ENCODE data around the gene HSPA1A. TPM values are rescaled to one million over a fixed set of nuclear protein-coding genes. Genes with fewer than 3 reads are reported as not detected.
A peak's percentile ranks its signal among the peaks of the same experiment; 100 is the strongest.
"Not testable (repeated sequence)": the region's sequence is repeated elsewhere in the genome, so short reads cannot be mapped to it uniquely, and the experiment has no call there.

The HSPA1A gene
- polyA plus RNA-seq, 1 experiment: 98.6 TPM

DNA sequence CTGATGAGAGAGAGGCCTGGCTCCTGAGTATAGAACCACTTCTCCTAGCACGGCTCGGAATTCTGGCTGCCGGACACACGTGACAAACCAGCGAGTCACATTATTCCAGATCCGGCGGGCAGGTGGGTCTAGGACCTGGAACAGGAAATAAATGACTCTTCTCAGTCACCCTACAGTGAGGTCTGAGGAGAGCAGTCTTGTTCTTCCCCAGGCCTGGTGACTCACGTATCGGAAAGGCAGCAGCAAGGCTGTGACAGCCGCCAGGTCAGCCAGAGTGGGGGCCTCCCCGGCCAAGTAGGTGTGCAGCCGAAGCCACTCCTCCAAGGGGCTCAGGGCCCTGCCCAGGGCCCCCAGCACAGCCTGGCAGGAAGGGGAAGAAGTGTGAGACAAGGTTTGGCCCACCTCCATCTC is 22.6 kb upstream of the HSPA1A start:
- DNase-seq (ENCODE audit: low read depth): no peak
- Histone ChIP-seq H3K36me3 (ENCODE audit: control insufficient read depth, insufficient read depth, low read length) (peaks cover 4% of the 10 kb centered on the region; the same call in 1 of the 2 replicates), H3K4me3 (ENCODE audit: low read depth, low read length) (no peak overlapping the region), H3K27me3 (ENCODE audit: control insufficient read depth, insufficient read depth, low read length) (no peaks in the 10 kb centered on the region)
- TF ChIP-seq, protein P1, sequence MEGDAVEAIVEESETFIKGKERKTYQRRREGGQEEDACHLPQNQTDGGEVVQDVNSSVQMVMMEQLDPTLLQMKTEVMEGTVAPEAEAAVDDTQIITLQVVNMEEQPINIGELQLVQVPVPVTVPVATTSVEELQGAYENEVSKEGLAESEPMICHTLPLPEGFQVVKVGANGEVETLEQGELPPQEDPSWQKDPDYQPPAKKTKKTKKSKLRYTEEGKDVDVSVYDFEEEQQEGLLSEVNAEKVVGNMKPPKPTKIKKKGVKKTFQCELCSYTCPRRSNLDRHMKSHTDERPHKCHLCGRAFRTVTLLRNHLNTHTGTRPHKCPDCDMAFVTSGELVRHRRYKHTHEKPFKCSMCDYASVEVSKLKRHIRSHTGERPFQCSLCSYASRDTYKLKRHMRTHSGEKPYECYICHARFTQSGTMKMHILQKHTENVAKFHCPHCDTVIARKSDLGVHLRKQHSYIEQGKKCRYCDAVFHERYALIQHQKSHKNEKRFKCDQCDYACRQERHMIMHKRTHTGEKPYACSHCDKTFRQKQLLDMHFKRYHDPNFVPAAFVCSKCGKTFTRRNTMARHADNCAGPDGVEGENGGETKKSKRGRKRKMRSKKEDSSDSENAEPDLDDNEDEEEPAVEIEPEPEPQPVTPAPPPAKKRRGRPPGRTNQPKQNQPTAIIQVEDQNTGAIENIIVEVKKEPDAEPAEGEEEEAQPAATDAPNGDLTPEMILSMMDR (IDR thresholded peaks at IDR 0.05; ENCODE audit: insufficient read depth, low read depth, low read length): no peak
- POLR2A ChIA-PET: no interaction called here
- CTCF ChIA-PET: interaction anchor here (0.7 to 3.2 kb wide), 2 partner anchors 15 to 20 kb away, joined by 3 to 22 read pairs; partner anchors contain the start of gene VWA7

DNA sequence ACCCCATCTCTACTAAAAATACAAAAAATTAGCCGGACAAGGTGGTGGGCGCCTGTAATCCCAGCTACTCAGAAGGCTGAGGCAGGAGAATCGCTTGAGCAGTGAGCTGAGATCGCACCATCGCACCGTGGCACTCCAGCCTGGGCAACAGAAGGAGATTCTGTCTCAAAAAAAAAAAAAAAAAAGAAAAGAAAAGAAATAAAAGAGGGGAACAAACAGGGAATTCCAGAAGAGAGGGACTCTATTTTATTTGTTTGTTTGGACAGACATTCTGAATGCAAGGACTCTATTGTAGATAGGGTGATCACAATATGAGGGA is 21.5 kb upstream of the HSPA1A start:
- CTCF ChIA-PET; H3K36me3 ChIP-seq (ENCODE audit: control insufficient read depth, insufficient read depth, low read length); DNase-seq (ENCODE audit: low read depth); H3K27me3 ChIP-seq (ENCODE audit: control insufficient read depth, insufficient read depth, low read length); POLR2A ChIA-PET: not testable (repeated sequence)
- 0 out of 2 replicates have a peak overlapping the region, but pooled peaks have one; percentile 2 for H3K4me3 ChIP-seq (ENCODE audit: low read depth, low read length)

DNA sequence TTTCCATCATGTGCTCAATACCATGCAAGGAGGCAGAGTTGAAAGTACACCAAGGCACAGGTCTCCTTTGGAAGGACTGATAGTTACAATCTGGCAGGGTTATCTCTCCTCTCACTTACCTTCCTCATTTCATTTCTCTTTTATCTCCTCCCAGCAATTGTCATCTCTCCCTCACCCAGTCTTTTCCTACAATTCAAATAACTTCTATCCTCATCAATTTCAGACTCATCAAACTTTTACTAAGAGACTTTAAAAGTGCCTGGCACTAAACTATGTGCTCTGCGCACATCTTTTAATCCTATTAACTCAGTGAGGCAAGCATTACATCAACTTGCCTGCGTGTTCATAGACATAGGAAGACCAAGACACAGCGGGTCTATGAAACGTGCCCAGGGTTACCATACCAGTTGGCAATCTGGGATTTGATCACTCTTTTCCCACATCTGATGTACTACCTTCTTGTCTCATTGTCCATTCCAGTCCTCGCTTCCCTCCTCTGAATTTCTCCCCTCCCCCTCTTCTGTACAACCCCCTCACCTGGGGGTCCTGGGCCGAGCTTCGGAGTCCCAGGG is 21.0 kb upstream of the HSPA1A start:
- Histone ChIP-seq H3K36me3 (ENCODE audit: control insufficient read depth, insufficient read depth, low read length) (peaks cover 4% of the 10 kb centered on the region; the same call in 1 of the 2 replicates), H3K4me3 (ENCODE audit: low read depth, low read length) (peak overlapping the region; percentile 95), H3K27me3 (ENCODE audit: control insufficient read depth, insufficient read depth, low read length) (no peaks in the 10 kb centered on the region)
- POLR2A ChIA-PET: no interaction called here
- DNase-seq (ENCODE audit: low read depth): no peak
- TF ChIP-seq, protein P1 (IDR thresholded peaks at IDR 0.05; ENCODE audit: insufficient read depth, low read depth, low read length): no peak
- CTCF ChIA-PET: interaction anchor here (0.8 to 1.8 kb wide), 7 partner anchors 8 to 65 kb away, joined by 3 to 8 read pairs (median 5); partner anchors contain the start of genes DDAH2, HSPA1A and HSPA1L

DNA sequence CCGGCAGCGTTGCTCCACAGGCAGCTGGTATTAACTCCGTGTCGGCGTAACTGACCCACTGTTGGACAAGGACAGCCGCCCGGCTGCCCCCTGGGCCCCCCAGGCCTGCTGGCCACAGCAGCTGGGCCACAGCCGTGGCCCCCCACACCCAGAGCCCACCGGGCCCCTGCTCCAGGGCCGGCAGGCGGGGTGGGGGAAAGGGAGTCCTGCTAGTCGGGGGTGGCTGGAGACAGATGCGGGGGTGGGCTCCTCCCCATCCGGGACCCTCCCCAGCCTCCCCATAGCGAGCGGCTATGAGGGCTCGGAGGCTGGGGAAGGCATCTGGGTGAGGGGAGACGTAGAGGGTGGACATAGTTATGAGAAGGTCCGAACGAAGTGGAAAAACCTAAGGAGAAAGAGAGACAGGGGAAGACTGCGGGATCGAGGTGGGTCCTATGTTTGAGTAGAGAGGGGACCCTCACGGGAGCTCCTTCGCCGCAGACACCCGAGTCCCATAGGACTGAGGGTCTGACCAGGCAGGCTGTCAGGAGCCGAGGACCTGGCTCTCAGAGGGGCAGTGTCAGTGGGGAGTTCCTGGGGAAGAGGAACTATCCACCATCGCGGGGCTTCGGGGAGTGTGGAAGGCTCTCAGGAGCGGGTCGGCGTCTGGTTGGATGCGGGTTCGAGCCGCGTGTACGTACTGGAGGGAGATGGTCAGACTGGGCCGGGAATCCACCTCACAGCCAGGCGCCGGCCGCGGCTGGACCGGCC is 20.3 kb upstream of the HSPA1A start:
- ChIA-PET POLR2A (interaction anchor here (0.7 kb wide), 2 partner anchors 12 to 40 kb away, joined by 3 to 29 read pairs; partner anchors contain the start of gene LSM2), CTCF (interaction anchor here (0.8 to 1.8 kb wide), 10 partner anchors 9 to 65 kb away, joined by 3 to 12 read pairs (median 5); partner anchors contain the start of genes DDAH2, HSPA1A, HSPA1L and LSM2)
- Histone ChIP-seq H3K36me3 (ENCODE audit: control insufficient read depth, insufficient read depth, low read length) (peaks cover 4% of the 10 kb centered on the region; the same call in 1 of the 2 replicates), H3K27me3 (ENCODE audit: control insufficient read depth, insufficient read depth, low read length) (no peaks in the 10 kb centered on the region), H3K4me3 (ENCODE audit: low read depth, low read length) (peak overlapping the region; percentile 95)
- DNase-seq (ENCODE audit: low read depth): no peak
- TF ChIP-seq, protein P1 (IDR thresholded peaks at IDR 0.05; ENCODE audit: insufficient read depth, low read depth, low read length): no peak

DNA sequence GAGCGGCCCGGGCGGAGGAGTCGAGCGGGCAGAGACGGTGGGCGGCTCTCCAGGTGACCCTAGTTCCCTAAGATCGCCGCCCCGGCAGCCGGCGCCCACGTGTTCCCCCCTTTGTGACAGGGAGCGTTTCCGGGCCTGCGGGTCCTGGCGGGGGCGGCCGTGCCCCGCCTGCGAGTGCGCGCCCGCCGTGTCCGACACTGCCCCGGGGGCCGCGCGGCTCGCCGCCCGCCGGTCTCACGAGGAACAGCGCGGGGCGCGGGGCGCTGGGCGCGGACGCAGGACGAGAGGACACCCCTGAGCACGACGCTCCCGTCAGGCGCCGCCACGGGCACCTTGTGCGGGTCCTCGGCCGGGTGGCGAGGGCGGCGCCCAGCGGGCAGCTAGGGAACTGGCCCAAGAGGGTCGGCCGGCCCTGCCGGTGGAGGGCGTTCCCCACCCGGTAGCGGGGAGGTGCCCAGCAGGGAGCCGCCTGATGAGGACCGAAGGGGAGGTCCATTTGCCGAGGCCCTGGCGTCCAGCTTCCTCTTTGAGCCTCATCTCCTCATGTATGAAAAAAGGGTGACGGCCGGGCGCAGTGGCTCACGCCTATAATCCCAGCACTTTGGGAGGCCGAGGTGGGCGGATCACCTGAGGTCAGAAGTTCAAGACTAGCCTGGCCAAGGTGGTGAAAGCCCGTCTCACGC is 19.6 kb upstream of the HSPA1A start, which contains the start of gene VARS1:
TSS of gene VARS1 (minus strand) at position 137 of the 683 bp plus-strand sequence. CDS start 535 bp downstream, outside the sequence.
- Histone ChIP-seq H3K27me3 (ENCODE audit: control insufficient read depth, insufficient read depth, low read length) (no peaks in the 10 kb centered on the region), H3K36me3 (ENCODE audit: control insufficient read depth, insufficient read depth, low read length) (peaks cover 4% of the 10 kb centered on the region; the same call in 1 of the 2 replicates), H3K4me3 (ENCODE audit: low read depth, low read length) (peak within 1 kb of the TSS; percentile 95)
- TF ChIP-seq, protein P1 (IDR thresholded peaks at IDR 0.05; ENCODE audit: insufficient read depth, low read depth, low read length): peak; percentile 75
- no peak for DNase-seq (ENCODE audit: low read depth)
- CTCF ChIA-PET: interaction anchor here (1.0 to 1.8 kb wide), 9 partner anchors 10 to 66 kb away, joined by 3 to 12 read pairs (median 5); partner anchors contain the start of genes DDAH2, HSPA1A, HSPA1L and LSM2
- POLR2A ChIA-PET: interaction anchor here (0.7 kb wide), 2 partner anchors 11 to 40 kb away, joined by 3 to 29 read pairs; partner anchors contain the start of gene LSM2
